ENCODE measurements around the gene LRP8.

Gene LRP8

GRCh38 chr1:53365437-53366063, 37.7 kb upstream of the LRP8 start:
- TF ChIP-seq EZH2phosphoT487 (IDR thresholded peaks at IDR 0.05; ENCODE audit: low read depth) (no peak), CTCF (IDR thresholded peaks at IDR 0.05; ENCODE audit: low read depth, low read length) (no peak)
- Histone ChIP-seq H3K36me3 (replicated peaks; ENCODE audit: low read depth, low read length) (peaks cover 10% of the 10 kb centered on the region), H4K20me1 (ENCODE audit: insufficient read depth, low read length) (no peaks in the 10 kb centered on the region), H3K27me3 (ENCODE audit: low read depth, low read length) (no peaks in the 10 kb centered on the region), H3K9ac (ENCODE audit: low read length) (peak overlapping the region; percentile 56; the same call in 1 of the 2 replicates), H3K4me1 (ENCODE audit: low read length) (peaks cover 61% of the 10 kb centered on the region), H3K27ac (ENCODE audit: low read length) (peak overlapping the region; percentile 93), H3K4me3 (ENCODE audit: low read length) (peak overlapping the region; percentile 46; the same call in 1 of the 2 replicates), H3K9me3 (ENCODE audit: insufficient read depth, low read length) (no peaks in the 10 kb centered on the region), H2AFZ (ENCODE audit: low read depth, low read length) (no peak overlapping the region), H3K79me2 (ENCODE audit: low read length) (peaks cover 23% of the 10 kb centered on the region), H3K4me2 (ENCODE audit: low read length) (peak overlapping the region; percentile 81)

- no peak overlapping the region for H2AFZ ChIP-seq (ENCODE audit: low read depth, low read length)
- H3K4me1 ChIP-seq (ENCODE audit: low read length): peaks cover 52% of the 10 kb centered on the region
- no peak overlapping the region for H3K9ac ChIP-seq (ENCODE audit: low read length)
- H3K27ac ChIP-seq (ENCODE audit: low read length): no peak overlapping the region
- no peaks in the 10 kb centered on the region for H3K9me3 ChIP-seq (ENCODE audit: insufficient read depth, low read length)
- TF ChIP-seq EZH2phosphoT487 (IDR thresholded peaks at IDR 0.05; ENCODE audit: low read depth) (no peak), CTCF (IDR thresholded peaks at IDR 0.05; ENCODE audit: low read depth, low read length) (peak; percentile 38)
- peaks cover 23% of the 10 kb centered on the region for H3K79me2 ChIP-seq (ENCODE audit: low read length)
- peak overlapping the region; percentile 55 for H3K4me2 ChIP-seq (ENCODE audit: low read length)
- H3K36me3 ChIP-seq (replicated peaks; ENCODE audit: low read depth, low read length): peaks cover 10% of the 10 kb centered on the region
- no peaks in the 10 kb centered on the region for H4K20me1 ChIP-seq (ENCODE audit: insufficient read depth, low read length)
- no peaks in the 10 kb centered on the region for H3K27me3 ChIP-seq (ENCODE audit: low read depth, low read length)
- H3K4me3 ChIP-seq (ENCODE audit: low read length): no peak overlapping the region
These were observed 35.2 kb upstream of the LRP8 start for GRCh38 chr1:53362851-53363642.

- no peak overlapping the region for H3K27ac ChIP-seq (ENCODE audit: low read length)
- peaks cover 50% of the 10 kb centered on the region for H3K4me1 ChIP-seq (ENCODE audit: low read length)
- no peaks in the 10 kb centered on the region for H3K27me3 ChIP-seq (ENCODE audit: low read depth, low read length)
- no peak overlapping the region for H3K9ac ChIP-seq (ENCODE audit: low read length)
- H3K9me3 ChIP-seq (ENCODE audit: insufficient read depth, low read length): no peaks in the 10 kb centered on the region; the same call in 1 of the 2 replicates
- H3K4me3 ChIP-seq (ENCODE audit: low read length): no peak overlapping the region
- no peak overlapping the region for H3K4me2 ChIP-seq (ENCODE audit: low read length)
- H2AFZ ChIP-seq (ENCODE audit: low read depth, low read length): no peak overlapping the region
- TF ChIP-seq EZH2phosphoT487 (IDR thresholded peaks at IDR 0.05; ENCODE audit: low read depth): no peak
- no peak for TF ChIP-seq CTCF (IDR thresholded peaks at IDR 0.05; ENCODE audit: low read depth, low read length)
- H3K79me2 ChIP-seq (ENCODE audit: low read length): peaks cover 19% of the 10 kb centered on the region
- H3K36me3 ChIP-seq (replicated peaks; ENCODE audit: low read depth, low read length): peaks cover 10% of the 10 kb centered on the region
- no peaks in the 10 kb centered on the region for H4K20me1 ChIP-seq (ENCODE audit: insufficient read depth, low read length)
These were observed 34.4 kb upstream of the LRP8 start for GRCh38 chr1:53362270-53362669.

- Histone ChIP-seq H3K9me3 (ENCODE audit: insufficient read depth, low read length) (no peaks in the 10 kb centered on the region; the same call in 1 of the 2 replicates), H3K4me1 (ENCODE audit: low read length) (peaks cover 43% of the 10 kb centered on the region), H3K27me3 (ENCODE audit: low read depth, low read length) (no peaks in the 10 kb centered on the region), H3K36me3 (replicated peaks; ENCODE audit: low read depth, low read length) (peaks cover 6% of the 10 kb centered on the region), H2AFZ (ENCODE audit: low read depth, low read length) (no peak overlapping the region), H3K79me2 (ENCODE audit: low read length) (peaks cover 12% of the 10 kb centered on the region), H3K4me3 (ENCODE audit: low read length) (no peak overlapping the region), H3K4me2 (ENCODE audit: low read length) (no peak overlapping the region), H4K20me1 (ENCODE audit: insufficient read depth, low read length) (no peaks in the 10 kb centered on the region), H3K9ac (ENCODE audit: low read length) (no peak overlapping the region), H3K27ac (ENCODE audit: low read length) (no peak overlapping the region)
- no peak for TF ChIP-seq CTCF (IDR thresholded peaks at IDR 0.05; ENCODE audit: low read depth, low read length)
- no peak for TF ChIP-seq EZH2phosphoT487 (IDR thresholded peaks at IDR 0.05; ENCODE audit: low read depth)
These were observed 33.7 kb upstream of the LRP8 start for GRCh38 chr1:53361541-53361961.
